T-helper 9 cell (primary cell): ENCODE measurements around the gene CASP6.
A peak's percentile ranks its signal among the peaks of the same experiment; 100 is the strongest.

Source experiments
- DNase-seq: peaks from one replicate; pipeline ENCODE4 v3.0.0-alpha.2; 2020
- total RNA-seq, 2 donors: gene quantifications; one replicate each; lab custom pipeline; 2026; lab: John Stamatoyannopoulos, UW

Gene CASP6
- total RNA-seq: 11.1 to 21.2 reads per million in 2 donors

DNA sequence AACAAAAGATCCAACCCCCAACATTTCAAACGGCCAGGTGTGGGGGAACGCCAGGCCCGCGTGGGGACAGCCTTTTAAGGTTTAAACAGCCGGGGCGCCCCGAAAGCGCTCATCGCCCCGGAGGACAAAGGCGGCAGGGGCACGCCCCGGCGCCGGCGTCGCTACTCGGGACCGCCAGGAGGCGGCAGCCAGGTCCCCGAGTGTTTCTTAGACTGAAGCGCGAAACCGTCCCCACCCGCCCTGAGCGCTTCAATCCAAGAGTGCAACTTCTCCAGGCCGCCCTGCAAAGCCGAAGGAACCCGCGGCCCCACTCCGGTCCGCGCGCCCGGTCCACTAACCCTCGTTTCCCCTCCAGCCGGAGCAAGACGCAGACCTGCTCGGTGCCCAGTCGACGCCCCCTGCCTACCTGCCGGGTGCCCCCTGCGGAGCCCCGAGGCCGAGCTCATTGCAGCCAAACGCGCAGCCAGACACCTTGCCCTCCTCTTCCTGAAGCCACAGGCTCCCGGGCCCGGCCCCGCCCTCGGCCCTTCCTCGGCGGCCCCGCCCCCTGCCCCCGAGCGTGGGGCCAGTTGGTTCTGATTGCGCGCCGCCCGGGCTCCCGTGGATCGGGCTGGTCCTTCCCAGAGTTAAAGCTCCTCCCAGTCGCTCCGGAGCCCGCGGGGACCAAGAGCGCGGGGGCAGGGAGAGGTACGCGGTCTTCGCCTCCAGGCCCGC lies at the start of gene CASP6:
Gene CASP6, minus strand, starts transcription at position 496 of the 714 bp plus-strand sequence. Its CDS starts 50 bp downstream, at position 446.
- peak; percentile 67 for DNase-seq

DNA sequence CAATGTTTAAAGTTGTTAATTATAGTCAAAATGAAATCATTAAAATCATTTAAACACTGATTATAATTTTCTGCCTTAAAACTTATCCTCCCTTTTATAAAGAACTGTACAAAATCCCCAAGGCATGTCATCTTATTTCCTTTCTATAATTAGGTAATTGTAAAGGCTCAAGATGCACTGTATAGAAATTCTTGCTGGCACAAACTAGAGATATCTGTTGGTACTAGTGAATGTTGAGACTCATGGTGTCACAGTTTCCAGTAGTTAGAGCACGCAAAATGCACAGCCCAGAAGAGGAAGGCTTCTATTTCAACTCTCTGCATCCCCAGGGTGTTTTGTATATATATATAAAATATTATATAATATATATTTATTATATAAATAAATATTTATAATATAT lies 49.3 kb upstream of the CASP6 start:
- DNase-seq: no peak

DNA sequence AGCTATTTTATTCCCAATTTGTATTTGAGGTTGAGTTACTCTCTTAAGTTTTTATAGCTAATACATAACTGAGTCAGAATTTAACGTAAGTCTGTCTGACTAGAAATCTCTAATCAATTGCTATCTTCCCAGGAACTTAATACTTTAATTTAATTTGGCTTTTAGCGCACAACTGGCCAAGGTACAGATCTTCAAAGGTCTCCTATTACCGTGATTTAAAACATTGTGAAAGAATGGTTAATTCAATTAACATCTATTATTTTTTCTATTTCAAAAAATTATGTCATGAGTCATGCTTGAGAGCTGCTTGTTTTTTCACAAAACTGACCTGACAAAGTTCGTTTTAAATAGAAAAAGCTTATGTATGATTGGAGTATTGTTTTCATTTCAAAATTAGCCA lies 48.6 kb upstream of the CASP6 start:
- DNase-seq: no peak

DNA sequence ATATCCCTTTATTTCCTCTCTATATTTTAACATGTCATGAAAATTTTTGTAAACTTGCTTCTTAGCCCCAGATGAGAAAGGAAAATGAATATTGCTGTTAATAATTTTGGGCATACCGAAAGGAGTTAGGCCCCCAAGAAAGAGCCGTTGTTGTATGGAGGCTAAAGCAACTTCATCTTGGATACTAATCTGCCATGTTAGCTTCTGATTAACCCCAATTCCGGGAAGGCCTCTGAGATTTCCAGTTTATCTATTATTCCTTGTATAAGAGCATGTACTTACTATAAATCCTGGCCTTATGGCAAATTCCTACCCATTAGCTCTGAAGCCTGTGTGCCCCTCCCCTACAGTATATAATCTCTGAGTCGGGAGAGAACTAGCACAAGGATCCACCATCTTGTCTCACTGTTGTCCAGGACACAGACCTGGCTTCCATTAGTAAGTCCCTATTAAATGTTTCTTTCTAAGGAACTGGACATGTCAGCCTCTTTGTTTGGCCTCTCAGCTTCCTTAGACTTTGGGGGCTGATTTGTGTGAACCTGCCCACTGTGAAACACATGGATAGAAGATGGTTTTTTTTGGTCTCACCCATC lies 47.5 kb upstream of the CASP6 start:
- no peak for DNase-seq

DNA sequence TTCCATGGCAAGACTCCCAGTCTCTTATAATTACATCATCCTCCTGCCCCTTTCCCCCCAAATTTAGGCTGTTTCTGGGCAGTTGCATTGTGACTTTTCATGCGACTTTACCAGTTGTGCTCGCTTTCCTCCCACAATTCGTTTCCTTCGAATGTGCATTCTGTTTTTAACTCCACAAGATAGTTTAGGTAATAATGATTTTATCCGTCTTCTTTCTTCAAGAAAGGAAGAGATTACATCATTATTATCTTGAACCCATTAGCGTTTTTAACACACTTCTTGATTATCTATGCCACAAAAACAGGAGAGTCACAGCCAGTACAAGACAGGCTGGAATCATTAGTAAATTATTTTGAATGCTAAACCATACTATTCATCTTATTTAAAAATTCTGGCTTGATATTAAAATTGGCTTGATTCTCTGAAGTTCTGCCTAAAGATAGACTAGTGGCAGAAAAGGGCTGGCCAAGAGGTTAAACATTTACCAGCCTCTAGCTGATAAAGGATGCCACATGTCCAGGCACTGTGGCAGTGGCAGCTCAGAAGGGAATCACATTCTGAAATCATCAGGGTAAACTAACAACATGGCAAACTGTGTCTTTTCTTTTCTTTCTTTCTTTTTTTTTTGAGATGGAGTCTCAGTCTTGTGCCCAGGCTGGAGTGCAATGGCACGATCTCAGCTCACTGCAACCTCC lies 46.3 kb upstream of the CASP6 start:
- no peak for DNase-seq

DNA sequence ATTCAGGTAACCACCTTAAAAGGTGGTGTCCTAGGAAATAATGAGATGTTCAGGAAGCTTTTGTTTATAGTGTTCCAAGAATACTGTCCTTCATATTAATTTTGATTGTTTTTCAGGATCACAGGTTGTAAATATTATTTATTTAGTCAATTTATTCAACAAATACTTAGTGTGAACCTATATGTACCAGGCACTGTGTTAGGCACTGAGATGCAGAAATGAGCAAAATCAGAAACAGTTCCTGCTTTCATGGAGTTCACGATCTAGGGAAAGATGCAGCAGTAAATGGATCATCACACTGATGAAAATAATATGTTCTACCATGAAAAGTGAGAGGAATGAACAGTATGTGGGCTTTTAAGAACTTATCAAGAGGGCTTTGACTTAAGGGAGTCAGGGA lies 44.9 kb upstream of the CASP6 start:
- no peak for DNase-seq

DNA sequence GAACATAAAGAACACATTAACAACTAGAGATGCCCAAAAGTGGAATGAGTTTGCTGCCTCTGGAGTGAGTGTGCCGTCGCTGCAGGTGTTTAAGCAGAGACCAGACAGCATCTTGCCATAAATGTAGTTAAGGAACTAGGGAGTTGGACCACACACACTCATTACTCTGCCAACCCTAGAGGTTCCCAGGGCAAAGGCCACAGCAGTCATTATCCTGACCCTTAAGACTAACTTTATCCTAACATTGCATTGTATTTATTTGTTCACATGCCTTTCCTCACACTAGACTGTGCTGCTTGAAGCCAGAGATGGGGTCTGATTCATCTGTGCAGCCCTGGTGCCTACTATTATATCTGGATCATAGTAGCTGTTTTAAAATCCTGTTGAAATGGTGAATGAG lies 43.5 kb upstream of the CASP6 start:
- DNase-seq: no peak

DNA sequence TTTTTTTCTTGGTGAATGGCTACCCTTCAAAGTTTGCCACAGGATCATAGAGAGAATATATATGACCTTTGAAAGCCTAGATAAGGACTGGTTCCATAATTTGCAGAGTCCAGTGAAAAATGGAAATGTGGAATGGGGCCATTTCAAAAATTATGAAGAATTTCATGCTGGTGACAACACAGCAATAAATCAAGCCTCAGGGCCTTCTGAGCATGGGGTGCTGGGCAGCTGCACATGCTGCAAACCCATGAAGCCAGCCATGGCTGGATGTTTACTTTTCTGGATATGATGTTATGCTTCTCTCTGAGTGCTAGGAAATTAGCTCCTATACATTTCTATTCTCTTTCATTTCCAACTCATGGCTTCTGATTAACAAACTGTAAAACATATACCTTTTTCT lies 42.6 kb upstream of the CASP6 start:
- no peak for DNase-seq

DNA sequence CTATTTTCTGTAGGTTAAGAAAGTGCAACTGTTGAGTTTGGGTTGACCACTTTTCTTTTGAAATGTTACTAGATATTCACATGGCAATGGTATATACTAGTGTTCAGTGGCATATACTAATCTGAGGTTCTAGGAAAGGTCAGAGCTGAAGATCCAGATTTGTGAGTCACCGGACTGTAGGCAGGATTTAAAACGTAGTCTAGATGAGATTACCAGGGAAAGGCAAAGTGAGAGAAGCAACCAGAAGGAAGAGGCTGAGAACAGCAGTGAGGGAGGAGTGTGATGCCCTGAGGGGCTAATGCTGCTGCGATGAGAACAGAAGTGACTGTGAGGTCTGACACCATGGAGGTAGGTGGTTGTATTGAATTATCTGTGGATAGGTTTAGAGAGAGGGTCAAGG lies 36.3 kb upstream of the CASP6 start:
- DNase-seq: no peak

DNA sequence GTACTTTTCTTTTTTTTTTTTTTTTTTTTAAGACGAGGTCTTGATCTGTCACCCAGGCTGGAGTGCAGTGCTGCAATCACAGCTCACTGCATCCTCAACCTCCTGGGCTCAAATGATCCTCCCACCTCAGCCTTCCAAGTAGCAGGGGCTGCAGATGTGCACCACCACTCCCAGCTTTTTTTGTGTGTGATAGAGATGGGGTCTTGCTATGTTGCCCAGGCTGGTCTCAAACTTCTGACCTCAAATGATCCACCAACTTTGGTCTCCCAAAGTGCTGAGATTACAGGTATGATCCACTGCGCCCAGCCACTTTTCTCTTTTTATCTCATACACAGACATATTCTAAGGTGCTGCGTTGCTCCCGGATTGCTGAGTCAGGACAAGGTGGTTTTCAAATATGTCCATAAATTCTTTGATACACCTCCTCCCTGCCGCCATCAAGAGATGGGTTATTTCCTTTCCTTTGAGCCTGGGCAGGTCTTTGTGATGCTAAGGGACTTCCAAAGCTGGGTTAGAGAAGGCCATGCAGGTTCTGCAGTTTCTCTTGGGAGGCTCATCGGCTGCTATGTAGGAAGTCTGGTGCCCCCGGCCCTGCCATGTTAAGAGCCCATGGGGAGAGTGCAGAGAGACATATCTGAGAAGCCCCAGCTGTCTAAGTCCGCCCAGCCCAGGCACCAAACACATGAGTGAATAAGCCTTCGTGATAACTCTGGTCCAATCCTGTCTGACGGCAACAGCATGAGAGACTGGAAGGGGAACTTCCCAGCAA lies 35.0 kb upstream of the CASP6 start:
- no peak for DNase-seq

DNA sequence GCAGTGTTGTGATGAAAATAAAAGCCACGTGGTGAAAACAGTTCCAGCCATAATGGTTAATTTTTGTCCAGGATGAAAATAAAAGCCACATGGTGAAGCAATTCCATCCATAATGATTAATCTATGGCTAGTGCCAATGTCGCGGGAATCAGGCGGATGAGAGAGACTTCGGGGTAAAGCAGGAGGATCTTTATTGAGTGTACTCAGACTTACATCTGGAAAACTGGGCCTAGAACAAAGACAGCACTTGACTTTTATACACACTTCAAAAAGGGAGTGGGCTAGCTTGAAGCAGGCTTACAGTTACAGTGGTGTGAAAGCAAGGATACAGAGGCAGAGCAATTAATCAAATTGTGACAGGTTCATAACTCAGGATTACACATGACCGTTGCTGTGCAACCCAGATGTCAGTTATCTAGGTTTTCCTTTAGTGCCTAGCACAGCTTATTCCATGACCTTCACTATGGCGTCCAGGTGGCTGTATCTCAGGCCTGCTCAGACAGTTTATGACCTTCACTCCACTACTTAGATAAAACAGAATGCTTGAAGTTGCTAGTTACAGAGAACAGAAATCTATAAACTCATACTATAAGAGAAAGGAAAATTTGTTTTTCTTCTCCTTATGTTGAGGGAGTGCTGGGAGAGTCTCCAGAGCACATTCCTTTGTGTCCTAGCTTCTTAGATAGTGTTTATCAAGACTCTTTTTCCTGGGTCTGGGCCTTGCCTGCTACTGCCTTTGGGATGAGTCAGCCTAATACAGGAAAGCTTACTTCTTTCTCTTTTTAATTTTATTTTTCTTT lies 32.5 kb upstream of the CASP6 start:
- no peak for DNase-seq

DNA sequence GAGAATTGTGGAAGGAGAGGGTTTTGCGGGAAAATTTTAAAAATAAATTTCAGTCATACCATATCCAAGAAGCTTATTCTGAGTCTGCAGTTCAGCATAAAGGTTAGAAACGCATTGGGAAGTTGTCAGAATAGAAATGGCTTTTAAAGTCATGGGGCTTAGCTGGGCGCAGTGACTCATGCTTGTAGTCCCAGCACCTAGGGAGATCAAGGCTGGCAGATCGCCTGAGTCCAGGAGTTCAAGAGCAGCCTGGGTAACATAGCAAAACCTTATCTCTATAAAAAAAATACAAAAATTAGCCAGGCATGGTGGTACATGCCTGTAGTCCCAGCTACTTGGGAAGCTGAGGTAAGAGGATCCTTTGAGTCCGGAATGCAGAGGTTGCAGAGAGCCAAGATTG lies 30.5 kb upstream of the CASP6 start:
- no peak for DNase-seq

DNA sequence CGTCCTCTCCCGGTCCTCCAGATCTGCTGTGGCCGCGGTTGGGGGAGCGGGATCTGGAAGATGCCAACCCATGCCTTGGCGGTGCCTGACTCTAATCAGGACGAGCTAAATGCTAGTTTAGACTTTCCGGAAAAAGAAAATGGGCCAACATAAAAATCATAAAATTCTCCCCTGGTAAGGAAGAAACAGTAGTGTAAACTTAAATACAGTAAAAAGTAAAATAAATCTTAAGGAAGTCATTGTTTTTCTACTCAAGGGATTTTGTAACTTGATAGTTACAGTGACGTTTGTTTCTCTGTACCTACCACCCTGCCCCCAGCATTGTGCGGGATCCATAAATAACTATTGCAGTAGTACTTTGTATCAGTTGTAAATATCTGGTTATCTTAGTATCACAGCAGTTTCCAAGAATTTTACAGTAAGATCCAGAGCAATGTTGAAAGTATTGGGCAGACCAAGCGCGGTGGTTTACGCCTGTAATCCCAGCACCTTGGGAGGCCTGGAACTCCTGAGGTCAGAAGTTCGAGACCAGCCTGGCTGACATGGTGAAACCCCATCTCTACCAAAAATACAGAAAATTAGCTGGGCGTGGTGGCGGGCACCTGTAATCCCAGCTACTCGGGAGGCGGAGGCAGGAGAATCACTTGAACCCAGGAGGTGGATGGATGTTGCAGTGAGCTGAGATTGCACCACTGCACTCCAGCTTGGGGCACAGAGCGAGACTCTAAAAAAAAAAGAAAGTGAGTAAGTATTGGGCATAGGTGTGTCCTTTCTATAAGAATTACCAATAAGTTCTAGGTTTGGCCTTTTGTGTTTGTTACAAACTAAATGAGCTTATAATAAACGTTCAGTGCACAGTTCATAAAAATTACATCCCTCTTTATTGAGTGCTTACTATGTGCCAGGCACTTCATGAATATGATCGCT lies 27.6 kb upstream of the CASP6 start:
- DNase-seq: no peak

DNA sequence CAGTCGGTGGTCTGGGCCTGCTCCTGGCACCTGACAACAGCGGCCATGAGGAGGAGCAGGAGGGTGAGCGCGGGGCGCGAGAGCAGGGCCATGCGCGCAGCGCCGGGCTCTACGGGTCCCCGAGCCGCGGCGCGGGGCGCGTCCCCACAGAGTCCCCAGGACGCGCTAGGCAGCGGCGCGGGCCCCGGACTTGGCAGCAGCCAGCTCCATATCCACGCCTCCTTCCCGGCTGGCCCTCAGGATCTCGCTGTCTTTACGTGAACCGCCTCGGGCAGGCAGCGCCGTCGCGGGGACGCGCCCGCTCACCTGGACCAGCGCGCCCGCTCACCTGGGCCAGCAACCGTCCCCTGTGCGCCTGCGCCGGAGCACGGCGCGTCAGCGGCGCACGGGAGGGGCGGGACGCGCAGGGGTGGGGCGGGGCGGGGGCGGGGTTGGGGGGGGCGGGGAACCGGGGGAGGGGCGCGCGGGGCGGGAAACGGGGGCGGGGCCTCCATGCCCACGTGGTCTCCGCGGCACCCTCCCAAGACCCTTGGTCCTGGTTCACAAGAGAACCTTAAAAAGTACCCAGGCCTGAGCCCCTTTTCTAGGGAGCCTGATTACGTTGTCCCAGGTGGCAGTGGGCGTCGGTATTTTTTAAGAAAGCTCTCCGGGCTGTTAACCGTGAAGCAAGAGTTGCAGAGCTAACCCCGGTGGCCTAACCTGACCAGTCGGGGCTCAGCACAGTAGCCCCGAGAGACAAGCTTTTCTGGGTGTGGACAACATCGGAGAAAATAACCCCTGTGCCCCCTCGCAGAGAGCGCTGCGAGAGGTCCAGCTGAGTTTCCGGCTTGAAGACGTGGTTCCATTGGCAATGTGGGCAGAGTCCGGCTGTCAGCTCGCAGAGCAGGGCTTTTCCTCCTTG lies 26.7 kb upstream of the CASP6 start, which contains the start of gene PLA2G12A:
Gene PLA2G12A, minus strand, starts transcription at position 353 of the 901 bp plus-strand sequence. Its CDS starts 261 bp downstream, at position 92.
- peak; percentile 70 for DNase-seq

DNA sequence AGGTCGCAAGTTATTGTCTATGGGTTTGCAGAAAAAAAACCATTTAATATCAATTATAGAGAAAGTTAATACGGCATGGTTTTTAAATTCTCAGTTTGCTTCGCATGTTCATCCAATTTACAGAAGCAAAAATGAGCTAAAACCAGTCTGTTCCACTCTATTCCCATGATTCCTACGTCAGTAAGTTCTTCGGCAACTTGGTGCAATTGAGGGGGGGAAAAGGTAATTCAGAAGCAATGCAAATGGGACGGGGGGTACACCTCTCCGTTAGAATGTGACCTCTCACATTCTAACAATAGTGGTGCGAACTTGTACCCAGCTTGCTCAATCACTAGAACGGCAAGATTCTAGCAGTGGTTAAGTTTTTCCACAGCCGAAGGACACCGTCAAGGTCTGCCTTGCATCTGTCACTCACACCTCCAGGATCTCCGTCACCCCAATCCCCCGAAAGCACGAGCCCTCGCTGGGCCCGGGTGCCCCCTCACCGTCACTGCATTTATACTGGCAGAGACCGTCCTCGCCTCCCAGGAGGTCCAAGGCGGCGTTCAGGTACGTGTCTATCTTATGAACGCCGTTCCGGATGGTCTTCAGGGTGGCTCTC lies 26.0 kb upstream of the CASP6 start:
- DNase-seq: no peak

DNA sequence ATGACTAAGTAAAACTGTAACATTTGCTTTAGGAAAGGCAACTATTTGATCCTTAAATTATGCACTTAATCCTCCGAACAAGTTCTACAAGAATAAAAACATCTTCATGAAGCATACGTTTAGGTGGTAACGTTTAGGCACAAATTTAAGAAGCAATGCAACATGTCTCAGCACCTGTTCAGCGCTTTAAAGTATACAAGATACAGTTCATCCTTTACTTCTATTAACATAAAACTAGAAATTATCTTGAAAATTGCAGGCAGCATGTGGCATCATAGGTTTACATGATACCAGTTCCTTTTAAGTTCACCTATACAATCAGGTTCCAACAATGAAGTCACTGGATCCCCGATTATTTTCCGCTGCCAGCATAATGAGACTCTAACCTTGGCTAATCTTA lies 25.1 kb upstream of the CASP6 start:
- no peak for DNase-seq

DNA sequence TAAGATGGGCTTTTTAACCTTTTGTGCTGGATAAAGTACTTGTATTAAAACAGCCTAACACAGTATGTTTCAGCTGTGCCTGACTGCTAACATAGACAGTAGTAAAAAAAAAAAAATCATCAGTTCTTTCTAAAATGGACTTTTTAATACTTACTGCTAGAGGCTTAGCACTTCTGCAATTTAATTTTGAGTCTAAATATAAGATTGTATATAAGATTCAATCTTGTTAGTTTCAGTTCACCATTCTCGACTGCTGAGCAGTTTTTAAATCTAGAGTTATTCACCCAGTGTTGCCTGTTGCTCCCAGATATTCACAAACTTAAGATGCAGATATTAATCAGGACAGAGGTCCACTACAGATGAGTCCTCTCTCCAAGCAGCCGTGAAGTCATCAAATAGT lies 19.9 kb upstream of the CASP6 start:
- no peak for DNase-seq

DNA sequence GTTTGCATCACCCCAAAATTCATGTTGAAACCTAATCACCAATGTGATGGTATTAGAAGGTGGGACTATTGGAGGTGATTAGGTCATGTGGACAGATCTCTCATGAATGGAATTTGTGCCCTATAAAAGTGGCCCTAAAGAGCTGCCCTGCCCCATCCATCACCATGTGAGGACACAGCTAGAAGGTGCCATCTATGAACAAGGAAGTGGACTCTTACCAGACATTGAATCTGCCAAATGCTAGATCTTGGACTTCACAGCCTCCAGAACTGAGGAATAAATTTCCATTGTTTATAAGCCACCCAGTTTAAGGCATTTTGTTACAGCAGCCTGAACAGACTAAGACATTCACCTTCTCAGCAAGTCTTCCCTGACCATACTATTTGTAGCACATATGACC lies 19.1 kb upstream of the CASP6 start:
- DNase-seq: no peak

DNA sequence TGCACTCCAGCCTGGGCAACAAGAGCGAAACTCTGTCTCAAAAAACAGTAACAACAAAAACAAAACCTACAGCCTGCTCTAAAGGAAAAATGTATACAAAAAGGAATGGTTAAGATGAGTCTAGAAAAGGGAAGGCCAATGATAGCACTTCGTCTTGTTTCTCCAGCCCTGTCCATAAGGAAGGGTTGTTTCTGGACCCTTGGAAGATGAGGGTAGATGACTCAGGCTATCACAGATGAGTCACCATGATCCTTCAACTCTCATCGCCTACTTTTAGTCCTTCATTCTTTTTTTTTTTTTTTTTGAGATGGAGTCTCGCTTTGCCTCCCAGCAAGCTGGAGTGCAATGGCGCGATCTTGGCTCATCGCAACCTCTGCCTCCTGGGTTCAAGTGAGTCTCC lies 17.8 kb upstream of the CASP6 start:
- no peak for DNase-seq

DNA sequence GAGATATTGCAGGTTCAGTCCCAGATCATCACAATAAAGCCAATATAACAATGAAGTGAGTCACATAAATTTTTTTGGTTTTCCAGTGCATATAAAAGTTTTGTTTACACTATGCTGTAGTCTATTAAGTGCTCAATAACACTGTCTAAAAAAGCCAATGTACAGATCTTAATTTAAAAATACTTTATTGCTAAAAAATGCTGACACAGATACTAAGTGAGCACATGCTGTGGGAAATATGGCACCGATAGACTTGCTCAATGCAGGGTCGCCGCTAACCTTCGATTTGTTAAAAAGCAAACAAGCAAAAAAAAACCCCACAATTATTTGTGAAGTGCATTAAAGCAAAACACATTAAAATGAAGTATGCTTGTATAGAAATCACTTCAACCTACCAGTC lies 16.4 kb upstream of the CASP6 start:
- DNase-seq: no peak
